ENCODE results near the gene FES.

DNA sequence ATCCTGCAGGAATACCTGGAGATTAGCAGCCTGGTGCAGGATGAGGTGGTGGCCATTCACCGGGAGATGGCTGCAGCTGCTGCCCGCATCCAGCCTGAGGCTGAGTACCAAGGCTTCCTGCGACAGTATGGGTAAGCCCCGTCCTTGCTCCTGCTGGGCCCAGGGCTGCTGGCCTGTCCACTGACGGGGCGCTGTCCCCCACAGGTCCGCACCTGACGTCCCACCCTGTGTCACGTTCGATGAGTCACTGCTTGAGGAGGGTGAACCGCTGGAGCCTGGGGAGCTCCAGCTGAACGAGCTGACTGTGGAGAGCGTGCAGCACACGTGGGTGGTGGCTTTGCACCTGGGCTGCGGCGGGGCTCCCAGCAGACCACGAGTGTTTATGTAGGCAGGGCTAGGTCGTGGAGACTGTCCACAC is 5.0 kb downstream of the FES start:
- TF ChIP-seq, protein P1, sequence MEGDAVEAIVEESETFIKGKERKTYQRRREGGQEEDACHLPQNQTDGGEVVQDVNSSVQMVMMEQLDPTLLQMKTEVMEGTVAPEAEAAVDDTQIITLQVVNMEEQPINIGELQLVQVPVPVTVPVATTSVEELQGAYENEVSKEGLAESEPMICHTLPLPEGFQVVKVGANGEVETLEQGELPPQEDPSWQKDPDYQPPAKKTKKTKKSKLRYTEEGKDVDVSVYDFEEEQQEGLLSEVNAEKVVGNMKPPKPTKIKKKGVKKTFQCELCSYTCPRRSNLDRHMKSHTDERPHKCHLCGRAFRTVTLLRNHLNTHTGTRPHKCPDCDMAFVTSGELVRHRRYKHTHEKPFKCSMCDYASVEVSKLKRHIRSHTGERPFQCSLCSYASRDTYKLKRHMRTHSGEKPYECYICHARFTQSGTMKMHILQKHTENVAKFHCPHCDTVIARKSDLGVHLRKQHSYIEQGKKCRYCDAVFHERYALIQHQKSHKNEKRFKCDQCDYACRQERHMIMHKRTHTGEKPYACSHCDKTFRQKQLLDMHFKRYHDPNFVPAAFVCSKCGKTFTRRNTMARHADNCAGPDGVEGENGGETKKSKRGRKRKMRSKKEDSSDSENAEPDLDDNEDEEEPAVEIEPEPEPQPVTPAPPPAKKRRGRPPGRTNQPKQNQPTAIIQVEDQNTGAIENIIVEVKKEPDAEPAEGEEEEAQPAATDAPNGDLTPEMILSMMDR (IDR thresholded peaks at IDR 0.05) = no peak
- TF ChIP-seq POLR2A (IDR thresholded peaks at IDR 0.05) = no peak
